Uterus (tissue), 2 donors: ENCODE measurements around the gene COL15A1.

Source experiments
- CTCF ChIP-seq, 4 experiments: fragments of 200-600 bp in 2 of 4; fragments of 450-650 bp in 2 of 4; sonication (generic) in 2 of 4; IDR thresholded peaks; one replicate each; pipeline ENCODE4 v1.5.1; 2016 to 2019; ENCODE audit warnings: antibody characterized with exemption in 4 of 4, mild to moderate bottlenecking in 2 of 4, moderate library complexity in 1 of 4
- POLR2A ChIP-seq, 2 donors: fragments of 450-650 bp; IDR thresholded peaks; one replicate each; pipeline ENCODE4 v1.6.1; 2016; ENCODE audit warnings: antibody characterized with exemption in 2 of 2, mild to moderate bottlenecking in 1 of 2, moderate library complexity in 1 of 2

DNA sequence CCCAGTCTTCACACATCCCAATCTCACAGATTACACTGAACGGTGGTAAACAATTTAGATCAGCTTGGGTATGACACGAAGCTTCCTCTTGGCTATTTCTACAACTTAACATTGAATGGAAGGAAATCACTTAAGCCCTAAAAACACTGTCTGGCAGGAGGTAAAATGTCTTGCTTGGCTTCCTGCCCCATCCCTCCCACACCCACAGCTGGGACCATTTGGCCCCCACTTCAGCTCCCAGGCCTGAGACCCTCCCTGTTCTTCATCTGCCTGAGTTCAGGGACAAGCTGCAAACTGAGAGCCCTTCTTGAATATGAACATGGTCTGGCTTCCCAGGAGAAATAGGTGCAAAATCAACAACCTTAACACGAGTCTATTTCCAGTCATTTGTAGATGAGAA is 3.4 kb upstream of the COL15A1 start:
- TF ChIP-seq CTCF (IDR thresholded peaks at IDR 0.05) = no peak
- TF ChIP-seq POLR2A (IDR thresholded peaks at IDR 0.05) = no peak
